Measurements from ENCODE around the gene CTSC. TPM values are rescaled to one million over a fixed set of nuclear protein-coding genes. Genes with fewer than 3 reads are reported as not detected.
"Not testable (repeated sequence)": the region's sequence is repeated elsewhere in the genome, so short reads cannot be mapped to it uniquely, and the experiment has no call there.

Gene CTSC
- total RNA-seq, 1 experiment from 2014 or later: 250 TPM

- no peaks in the 10 kb centered on the region; the same call in 1 of the 2 replicates for H3K4me1 ChIP-seq
- no peak for TF ChIP-seq CTCF (IDR thresholded peaks at IDR 0.05; ENCODE audit: insufficient read depth in 1 of 2, low read depth in 1 of 2, low read length in 1 of 2, severe bottlenecking in 1 of 2, unreplicated experiment in 1 of 2)
- H3K36me3 ChIP-seq (ENCODE audit: control insufficient read depth, insufficient read depth, low read length): peaks cover 2% of the 10 kb centered on the region; the same call in 1 of the 2 replicates
- no peak overlapping the region for H3K4me3 ChIP-seq (ENCODE audit: low read depth, low read length)
- Mint-ChIP-seq H3K4me1 (ENCODE audit: low read depth, unreplicated experiment) (no peaks in the 10 kb centered on the region), H3K36me3 (ENCODE audit: insufficient read depth, unreplicated experiment) (peaks cover 46% of the 10 kb centered on the region), H3K27ac (ENCODE audit: unreplicated experiment) (no peak overlapping the region), H3K4me3 (ENCODE audit: unreplicated experiment) (no peak overlapping the region), H3K9me3 (ENCODE audit: unreplicated experiment) (no peaks in the 10 kb centered on the region), H3K27me3 (ENCODE audit: insufficient read depth, unreplicated experiment) (no peaks in the 10 kb centered on the region)
- no peaks in the 10 kb centered on the region for H3K27me3 ChIP-seq (replicated peaks; ENCODE audit: control insufficient read depth, insufficient read depth, low read length)
- no peaks in the 10 kb centered on the region for H3K9me3 ChIP-seq
- ChIA-PET CTCF (no interaction called here), POLR2A (no interaction called here)
- intact Hi-C loops (cut with micrococcal nuclease; ENCODE audit: unreplicated experiment): no loop called here
- BruUV-seq (replicated peaks): no TSS peak
- DNase-seq: no peak
These were observed 10.5 kb downstream of the CTSC start for GRCh38 chr11:88327061-88327460.

GRCh38 chr11:88326099-88326498 lies 11.4 kb downstream of the CTSC start:
- intact Hi-C loops (cut with micrococcal nuclease; ENCODE audit: unreplicated experiment): no loop called here
- no peak for TF ChIP-seq CTCF (IDR thresholded peaks at IDR 0.05; ENCODE audit: insufficient read depth in 1 of 2, low read depth in 1 of 2, low read length in 1 of 2, severe bottlenecking in 1 of 2, unreplicated experiment in 1 of 2)
- H3K27me3 ChIP-seq (replicated peaks; ENCODE audit: control insufficient read depth, insufficient read depth, low read length): no peaks in the 10 kb centered on the region
- Mint-ChIP-seq H3K27ac (ENCODE audit: unreplicated experiment) (no peak overlapping the region), H3K27me3 (ENCODE audit: insufficient read depth, unreplicated experiment) (no peaks in the 10 kb centered on the region), H3K9me3 (ENCODE audit: unreplicated experiment) (no peaks in the 10 kb centered on the region), H3K4me1 (ENCODE audit: low read depth, unreplicated experiment) (no peaks in the 10 kb centered on the region), H3K4me3 (ENCODE audit: unreplicated experiment) (no peak overlapping the region), H3K36me3 (ENCODE audit: insufficient read depth, unreplicated experiment) (peaks cover 47% of the 10 kb centered on the region)
- BruUV-seq (replicated peaks): no TSS peak
- ChIA-PET CTCF (no interaction called here), POLR2A (interaction anchor here (0.7 kb wide), 1 partner anchor 11 kb away, joined by 3 read pairs; the partner anchor contains the start of gene CTSC)
- H3K4me1 ChIP-seq: no peaks in the 10 kb centered on the region; the same call in 1 of the 2 replicates
- peaks cover 2% of the 10 kb centered on the region; the same call in 1 of the 2 replicates for H3K36me3 ChIP-seq (ENCODE audit: control insufficient read depth, insufficient read depth, low read length)
- DNase-seq: no peak
- no peaks in the 10 kb centered on the region for H3K9me3 ChIP-seq
- H3K4me3 ChIP-seq (ENCODE audit: low read depth, low read length): no peak overlapping the region

DNA sequence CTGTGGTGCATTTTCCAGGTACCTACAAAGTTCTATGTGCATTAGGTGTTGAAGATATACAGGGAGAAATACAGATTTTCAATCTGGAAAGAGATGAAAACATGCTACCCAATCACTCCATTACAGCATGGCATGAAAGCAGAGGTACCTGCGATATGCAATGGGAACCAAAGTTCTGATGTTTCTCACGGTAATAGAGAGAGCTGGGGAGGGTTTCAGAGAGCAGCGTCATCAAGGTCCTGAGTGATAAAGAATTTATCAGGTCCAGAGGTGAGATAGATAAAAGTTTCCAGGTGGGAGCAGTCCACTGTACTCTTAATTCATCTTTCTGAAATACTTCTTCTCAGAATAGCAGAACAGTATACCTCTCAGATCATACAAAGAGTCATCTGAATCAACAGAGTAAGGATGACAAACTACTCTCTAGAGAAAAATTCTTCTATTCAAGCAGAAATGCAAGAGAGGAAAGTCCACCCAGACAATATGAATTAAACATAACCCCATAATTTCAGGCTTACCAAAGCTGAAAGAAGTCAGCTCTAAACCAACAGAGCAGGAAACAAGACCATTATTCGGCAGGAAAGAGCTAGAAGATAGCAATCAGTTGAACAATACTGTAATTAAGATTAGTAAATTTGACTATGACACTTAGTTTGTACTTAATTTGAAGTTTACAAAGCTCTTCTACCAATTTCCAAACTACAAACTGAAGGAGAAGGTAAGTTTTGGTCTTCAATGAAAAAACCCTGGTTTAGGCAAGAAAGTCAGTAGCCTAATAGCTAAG lies 12.8 kb downstream of the CTSC start:
- Mint-ChIP-seq H3K4me3 (ENCODE audit: unreplicated experiment) (no peak overlapping the region), H3K4me1 (ENCODE audit: low read depth, unreplicated experiment) (no peaks in the 10 kb centered on the region), H3K27ac (ENCODE audit: unreplicated experiment) (no peak overlapping the region), H3K27me3 (ENCODE audit: insufficient read depth, unreplicated experiment) (no peaks in the 10 kb centered on the region), H3K36me3 (ENCODE audit: insufficient read depth, unreplicated experiment) (peaks cover 35% of the 10 kb centered on the region), H3K9me3 (ENCODE audit: unreplicated experiment) (no peaks in the 10 kb centered on the region)
- no peak for DNase-seq
- POLR2A ChIA-PET: no interaction called here
- TF ChIP-seq CTCF (IDR thresholded peaks at IDR 0.05; ENCODE audit: insufficient read depth in 1 of 2, low read depth in 1 of 2, low read length in 1 of 2, severe bottlenecking in 1 of 2, unreplicated experiment in 1 of 2): no peak
- no peaks in the 10 kb centered on the region for H3K9me3 ChIP-seq
- no peaks in the 10 kb centered on the region for H3K27me3 ChIP-seq (replicated peaks; ENCODE audit: control insufficient read depth, insufficient read depth, low read length)
- intact Hi-C loops (cut with micrococcal nuclease; ENCODE audit: unreplicated experiment): no loop called here
- peaks cover 2% of the 10 kb centered on the region; the same call in 1 of the 2 replicates for H3K36me3 ChIP-seq (ENCODE audit: control insufficient read depth, insufficient read depth, low read length)
- H3K4me3 ChIP-seq (ENCODE audit: low read depth, low read length): no peak overlapping the region
- no TSS peak for BruUV-seq (replicated peaks)
- CTCF ChIA-PET: no interaction called here
- H3K4me1 ChIP-seq: no peaks in the 10 kb centered on the region; the same call in 1 of the 2 replicates

- H3K4me3 Mint-ChIP-seq (ENCODE audit: unreplicated experiment); H3K4me1 ChIP-seq; POLR2A ChIA-PET; H3K9me3 Mint-ChIP-seq (ENCODE audit: unreplicated experiment); DNase-seq; H3K27ac Mint-ChIP-seq (ENCODE audit: unreplicated experiment); H3K4me3 ChIP-seq (ENCODE audit: low read depth, low read length); BruUV-seq (replicated peaks); H3K27me3 Mint-ChIP-seq (ENCODE audit: insufficient read depth, unreplicated experiment); H3K36me3 ChIP-seq (ENCODE audit: control insufficient read depth, insufficient read depth, low read length); H3K27me3 ChIP-seq (replicated peaks; ENCODE audit: control insufficient read depth, insufficient read depth, low read length); H3K4me1 Mint-ChIP-seq (ENCODE audit: low read depth, unreplicated experiment); CTCF ChIA-PET; H3K9me3 ChIP-seq; intact Hi-C loops (cut with micrococcal nuclease; ENCODE audit: unreplicated experiment): not testable (repeated sequence)
- H3K36me3 Mint-ChIP-seq (ENCODE audit: insufficient read depth, unreplicated experiment): peaks cover 19% of the 10 kb centered on the region
These were observed 14.7 kb downstream of the CTSC start for GRCh38 chr11:88322881-88323280.

DNA sequence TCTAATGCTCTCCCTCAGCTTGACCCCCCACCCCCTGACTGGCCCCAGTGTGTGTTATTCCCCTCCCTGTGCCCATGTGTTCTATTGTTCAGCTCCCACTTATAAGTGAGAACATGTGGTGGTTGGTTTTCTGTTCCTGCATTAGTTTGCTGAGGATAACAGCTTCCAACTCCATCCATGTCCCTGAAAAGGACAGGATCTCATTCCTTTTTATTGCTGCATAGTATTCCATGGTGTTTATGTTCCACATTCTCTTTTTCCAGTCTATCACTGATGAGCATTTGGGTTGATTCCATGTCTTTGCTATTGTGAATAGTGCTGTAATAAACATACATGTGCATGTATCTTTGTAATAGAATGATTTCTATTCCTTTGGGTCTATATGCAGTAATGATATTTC lies 16.1 kb downstream of the CTSC start:
- H3K9me3 ChIP-seq; H3K27me3 Mint-ChIP-seq (ENCODE audit: insufficient read depth, unreplicated experiment); CTCF ChIA-PET; intact Hi-C loops (cut with micrococcal nuclease; ENCODE audit: unreplicated experiment); BruUV-seq (replicated peaks); H3K4me3 ChIP-seq (ENCODE audit: low read depth, low read length); H3K36me3 ChIP-seq (ENCODE audit: control insufficient read depth, insufficient read depth, low read length); POLR2A ChIA-PET; H3K4me1 ChIP-seq; H3K9me3 Mint-ChIP-seq (ENCODE audit: unreplicated experiment); H3K4me3 Mint-ChIP-seq (ENCODE audit: unreplicated experiment); H3K4me1 Mint-ChIP-seq (ENCODE audit: low read depth, unreplicated experiment); H3K27ac Mint-ChIP-seq (ENCODE audit: unreplicated experiment); H3K27me3 ChIP-seq (replicated peaks; ENCODE audit: control insufficient read depth, insufficient read depth, low read length); DNase-seq: not testable (repeated sequence)
- peaks cover 25% of the 10 kb centered on the region for H3K36me3 Mint-ChIP-seq (ENCODE audit: insufficient read depth, unreplicated experiment)

All from Caco-2 (cell line).